OCI-LY1 (cell line): ENCODE measurements around the gene KRTAP10-5.

Source experiments
- H2AFZ ChIP-seq: fragments of 200-600 bp; sonication (generic), shearing (Covaris generic); 2 replicates; pipeline ENCODE4 v1.6.0; 2014; ENCODE audit warnings: antibody characterized with exemption, mild to moderate bottlenecking, low read length
- H3F3A ChIP-seq: fragments of 200-600 bp; sonication (generic), shearing (Covaris generic); 2 replicates; pipeline ENCODE4 v1.6.0; 2014; ENCODE audit warnings: mild to moderate bottlenecking, antibody characterized with exemption, low read length, moderate library complexity; ENCODE audit not compliant: insufficient read depth
- H3K27ac ChIP-seq: fragments of 200-600 bp; sonication (generic); 2 replicates; pipeline ENCODE4 v1.5.1; 2014; ENCODE audit warnings: low read length, mixed run types, mild to moderate bottlenecking, low read depth; ENCODE audit not compliant: poor library complexity, severe bottlenecking
- H3K27me3 ChIP-seq: fragments of 200-600 bp; sonication (generic); 2 replicates; pipeline ENCODE4 v1.6.0; 2014; ENCODE audit warnings: antibody characterized with exemption, mild to moderate bottlenecking, low read length, moderate library complexity; ENCODE audit not compliant: insufficient read depth
- H3K36me3 ChIP-seq: fragments of 200-600 bp; sonication (generic); 2 replicates; pipeline ENCODE4 v1.6.1; 2014; ENCODE audit warnings: mild to moderate bottlenecking, antibody characterized with exemption, low read length, moderate library complexity, mixed read lengths; ENCODE audit not compliant: insufficient read depth
- H3K4me1 ChIP-seq: fragments of 200-600 bp; sonication (generic); 2 replicates; pipeline ENCODE4 v1.5.1; 2014; ENCODE audit warnings: mild to moderate bottlenecking, low read length, moderate library complexity; ENCODE audit not compliant: insufficient read depth, severe bottlenecking
- H3K4me2 ChIP-seq: fragments of 200-600 bp; sonication (generic), shearing (Covaris generic); 2 replicates; pipeline ENCODE4 v1.6.1; 2014; ENCODE audit warnings: low read length
- H3K4me3 ChIP-seq: fragments of 200-600 bp; sonication (generic); 2 replicates; pipeline ENCODE4 v1.5.1; 2014; ENCODE audit warnings: low read length, low read depth, mild to moderate bottlenecking, mixed read lengths; ENCODE audit not compliant: poor library complexity, severe bottlenecking
- H3K79me2 ChIP-seq: fragments of 200-600 bp; shearing (Covaris generic); 2 replicates; pipeline ENCODE4 v1.6.1; 2016; ENCODE audit warnings: mixed run types, low read length, mixed read lengths; ENCODE audit not compliant: insufficient read depth
- H3K9ac ChIP-seq: fragments of 200-600 bp; sonication (generic), shearing (Covaris generic); 2 replicates; pipeline ENCODE4 v1.6.1; 2014; ENCODE audit warnings: mild to moderate bottlenecking, low read length, mixed read lengths
- H3K9me2 ChIP-seq: fragments of 200-600 bp; sonication (generic), shearing (Covaris generic); 2 replicates; pipeline ENCODE4 v1.6.1; 2014; ENCODE audit warnings: low read depth, mild to moderate bottlenecking, low read length, mixed read lengths
- H3K9me3 ChIP-seq: fragments of 200-600 bp; shearing (Covaris generic); 2 replicates; pipeline ENCODE4 v1.6.1; 2014; ENCODE audit warnings: low read length, mixed read lengths
- H4K20me1 ChIP-seq: fragments of 200-600 bp; sonication (generic), shearing (Covaris generic); 2 replicates; pipeline ENCODE4 v1.6.0; 2016; ENCODE audit warnings: mild to moderate bottlenecking, low read length; ENCODE audit not compliant: insufficient read depth
- EZH2 ChIP-seq: fragments of 200-600 bp; sonication (generic), shearing (Covaris generic); IDR thresholded peaks from 2 replicates; pipeline ENCODE4 v1.8.0; 2017; ENCODE audit warnings: borderline replicate concordance, mixed run types, mild to moderate bottlenecking, antibody characterized with exemption, low read length, moderate library complexity, mixed read lengths
- TF ChIP-seq, protein P1 (sequence below): fragments of 200-600 bp; sonication (generic), shearing (Covaris generic); IDR thresholded peaks from 2 replicates; pipeline ENCODE4 v1.5.1; 2017; ENCODE audit warnings: mild to moderate bottlenecking, antibody characterized with exemption, low read length, moderate library complexity, mixed read lengths

The KRTAP10-5 gene

DNA sequence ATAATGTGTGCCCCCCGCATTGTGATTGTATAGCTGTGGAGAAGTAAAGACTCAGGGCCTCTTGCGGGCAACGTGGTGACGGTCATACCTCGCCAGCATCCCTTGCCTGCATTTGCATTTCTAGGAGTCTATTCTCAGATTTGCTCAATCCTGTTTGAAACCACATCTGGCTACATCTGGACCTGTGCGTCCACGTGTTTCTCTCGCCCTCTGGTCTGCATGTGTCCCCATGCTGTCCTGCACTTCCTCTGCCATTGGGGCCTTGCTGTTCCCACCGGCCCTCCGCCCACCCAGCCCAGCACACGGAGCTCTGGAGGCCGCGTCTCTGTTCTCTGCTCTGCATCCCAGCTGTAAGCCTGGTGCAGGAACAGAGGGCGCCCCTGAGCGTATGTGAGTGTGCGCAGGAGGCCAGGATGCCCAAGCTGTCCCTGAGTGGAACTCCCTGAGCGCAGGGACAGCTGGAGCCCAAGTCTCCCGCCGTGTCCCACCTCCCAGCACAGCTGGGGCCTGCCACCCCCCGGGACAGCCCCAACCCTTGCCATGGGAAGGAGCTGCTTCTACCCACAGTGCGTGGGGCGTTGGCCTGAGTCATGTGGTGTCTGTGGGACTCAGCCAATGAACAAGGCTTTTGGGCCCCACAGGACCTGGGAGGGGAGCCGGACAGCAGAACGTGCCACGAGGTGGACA is 30.7 kb downstream of the KRTAP10-5 start:
- no peak overlapping the region for H3K4me3 ChIP-seq
- no peak overlapping the region for H3K9ac ChIP-seq
- H3K4me2 ChIP-seq: no peak overlapping the region
- H3F3A ChIP-seq: no peaks in the 10 kb centered on the region
- no peaks in the 10 kb centered on the region for H3K79me2 ChIP-seq
- H3K27ac ChIP-seq: no peak overlapping the region
- H3K9me2 ChIP-seq: no peaks in the 10 kb centered on the region
- H3K36me3 ChIP-seq: no peaks in the 10 kb centered on the region
- no peaks in the 10 kb centered on the region for H4K20me1 ChIP-seq
- peaks cover 6% of the 10 kb centered on the region; the same call in 1 of the 2 replicates for H3K27me3 ChIP-seq
- no peaks in the 10 kb centered on the region for H3K4me1 ChIP-seq
- peaks cover 8% of the 10 kb centered on the region for H3K9me3 ChIP-seq
- no peak overlapping the region for H2AFZ ChIP-seq
- TF ChIP-seq, protein P1, sequence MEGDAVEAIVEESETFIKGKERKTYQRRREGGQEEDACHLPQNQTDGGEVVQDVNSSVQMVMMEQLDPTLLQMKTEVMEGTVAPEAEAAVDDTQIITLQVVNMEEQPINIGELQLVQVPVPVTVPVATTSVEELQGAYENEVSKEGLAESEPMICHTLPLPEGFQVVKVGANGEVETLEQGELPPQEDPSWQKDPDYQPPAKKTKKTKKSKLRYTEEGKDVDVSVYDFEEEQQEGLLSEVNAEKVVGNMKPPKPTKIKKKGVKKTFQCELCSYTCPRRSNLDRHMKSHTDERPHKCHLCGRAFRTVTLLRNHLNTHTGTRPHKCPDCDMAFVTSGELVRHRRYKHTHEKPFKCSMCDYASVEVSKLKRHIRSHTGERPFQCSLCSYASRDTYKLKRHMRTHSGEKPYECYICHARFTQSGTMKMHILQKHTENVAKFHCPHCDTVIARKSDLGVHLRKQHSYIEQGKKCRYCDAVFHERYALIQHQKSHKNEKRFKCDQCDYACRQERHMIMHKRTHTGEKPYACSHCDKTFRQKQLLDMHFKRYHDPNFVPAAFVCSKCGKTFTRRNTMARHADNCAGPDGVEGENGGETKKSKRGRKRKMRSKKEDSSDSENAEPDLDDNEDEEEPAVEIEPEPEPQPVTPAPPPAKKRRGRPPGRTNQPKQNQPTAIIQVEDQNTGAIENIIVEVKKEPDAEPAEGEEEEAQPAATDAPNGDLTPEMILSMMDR: no peak
- no peak for TF ChIP-seq EZH2

DNA sequence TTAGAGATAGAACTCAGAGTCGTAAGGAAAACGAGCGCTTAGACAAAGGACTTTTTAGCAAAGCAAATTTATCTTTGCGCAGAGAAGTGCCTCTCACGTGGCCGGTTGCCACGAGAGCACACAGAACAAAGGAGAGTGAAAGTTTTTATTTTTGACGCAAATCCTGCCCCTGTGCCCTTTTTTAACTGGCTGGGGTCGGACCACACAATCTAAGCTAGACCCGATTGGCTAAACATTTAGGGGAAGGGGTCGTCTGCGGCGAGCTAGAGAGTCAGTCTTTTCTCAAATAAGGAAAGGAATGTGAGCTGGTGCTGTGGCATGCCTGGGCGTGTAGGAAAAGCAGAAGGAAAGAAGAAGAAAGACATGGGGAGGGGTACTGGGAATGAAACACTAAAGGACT is 31.5 kb downstream of the KRTAP10-5 start:
- H3K9ac ChIP-seq: no peak overlapping the region
- no peaks in the 10 kb centered on the region for H3F3A ChIP-seq
- TF ChIP-seq EZH2: no peak
- TF ChIP-seq, protein P1: no peak
- peaks cover 6% of the 10 kb centered on the region; the same call in 1 of the 2 replicates for H3K27me3 ChIP-seq
- H3K36me3 ChIP-seq: no peaks in the 10 kb centered on the region
- no peak overlapping the region for H2AFZ ChIP-seq
- H3K4me2 ChIP-seq: no peak overlapping the region
- no peak overlapping the region for H3K4me3 ChIP-seq
- no peaks in the 10 kb centered on the region for H3K9me2 ChIP-seq
- H4K20me1 ChIP-seq: no peaks in the 10 kb centered on the region
- H3K79me2 ChIP-seq: no peaks in the 10 kb centered on the region
- no peak overlapping the region for H3K27ac ChIP-seq
- H3K9me3 ChIP-seq: peaks cover 8% of the 10 kb centered on the region
- H3K4me1 ChIP-seq: no peaks in the 10 kb centered on the region

DNA sequence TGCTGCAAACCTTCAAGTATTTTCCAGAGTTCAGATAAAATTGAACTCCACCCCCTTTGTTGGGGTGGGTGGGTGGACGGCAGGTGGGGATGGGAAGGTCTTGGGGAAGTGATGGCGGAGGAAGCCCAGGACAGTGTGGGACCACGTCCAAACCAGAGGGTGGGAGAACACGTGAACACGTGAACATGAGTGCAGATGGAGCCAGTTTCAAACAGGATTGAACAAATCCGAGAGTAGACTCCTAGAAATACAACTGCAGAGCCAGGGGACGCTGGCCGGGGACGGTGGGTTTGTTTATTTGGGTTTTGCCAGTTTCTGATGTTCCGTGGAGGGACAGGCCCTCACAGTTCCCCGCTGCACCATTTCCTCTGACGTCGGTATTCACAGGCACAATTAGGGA is 32.0 kb downstream of the KRTAP10-5 start:
- Histone ChIP-seq H3K4me1 (no peaks in the 10 kb centered on the region), H4K20me1 (no peaks in the 10 kb centered on the region), H3K27me3 (peaks cover 6% of the 10 kb centered on the region; the same call in 1 of the 2 replicates), H3K27ac (no peak overlapping the region), H3K36me3 (no peaks in the 10 kb centered on the region), H3K9me3 (peaks cover 8% of the 10 kb centered on the region), H3F3A (no peaks in the 10 kb centered on the region), H3K9me2 (no peaks in the 10 kb centered on the region), H3K4me3 (no peak overlapping the region), H3K4me2 (no peak overlapping the region), H2AFZ (no peak overlapping the region), H3K9ac (no peak overlapping the region), H3K79me2 (no peaks in the 10 kb centered on the region)
- no peak for TF ChIP-seq EZH2
- TF ChIP-seq, protein P1: no peak
